Right atrium auricular region (tissue), 2 donors: ENCODE results near the gene PTPRK. TPM values are rescaled to one million over a fixed set of nuclear protein-coding genes. Genes with fewer than 3 reads are reported as not detected.

Source experiments
- DNase-seq: peaks from one replicate; pipeline ENCODE4 v3.0.0-alpha.2; 2019; ENCODE audit warnings: low spot score
- H3K27ac ChIP-seq, 2 donors: fragments of 200-600 bp; sonication (generic); 1 replicate in 1 of 2; 2 replicates in 1 of 2; pipeline ENCODE4 v1.5.1; 2016 to 2019
- H3K27me3 ChIP-seq, 2 donors: fragments of 200-600 bp; sonication (generic); one replicate each; pipeline versions ENCODE4 v1.5.1 to v1.6.0; 2017 to 2019
- H3K36me3 ChIP-seq: fragments of 200-600 bp; sonication (generic); one replicate; pipeline ENCODE4 v1.5.1; 2016
- H3K4me1 ChIP-seq, 2 donors: fragments of 200-600 bp; sonication (generic); one replicate each; pipeline versions ENCODE4 v1.5.1 to v1.6.0; 2017 to 2019
- H3K4me3 ChIP-seq, 2 donors: fragments of 200-600 bp; sonication (generic); 1 replicate in 1 of 2; 2 replicates in 1 of 2; pipeline ENCODE4 v1.5.1; 2017 to 2019; ENCODE audit warnings: mild to moderate bottlenecking in 1 of 2, moderate library complexity in 1 of 2
- H3K9me3 ChIP-seq, 2 donors: fragments of 200-600 bp; sonication (generic); one replicate each; pipeline ENCODE4 v1.5.1; 2019
- total RNA-seq, 2 donors: library from RNA; depleted of rRNA; stranded (reverse); fragments of >200 nt; gene quantifications; one replicate each; pipeline ENCODE4 v1.1.0, GENCODE V29; 2016
- TF ChIP-seq, protein P1 (sequence below), 2 donors: fragments of 200-600 bp; sonication (generic); IDR thresholded peaks; one replicate each; pipeline ENCODE4 v1.5.1; 2019; ENCODE audit warnings: antibody characterized with exemption in 2 of 2

PTPRK gene
- total RNA-seq, 2 donors from 2014 or later, result 24.5 to 36.4 TPM

DNA sequence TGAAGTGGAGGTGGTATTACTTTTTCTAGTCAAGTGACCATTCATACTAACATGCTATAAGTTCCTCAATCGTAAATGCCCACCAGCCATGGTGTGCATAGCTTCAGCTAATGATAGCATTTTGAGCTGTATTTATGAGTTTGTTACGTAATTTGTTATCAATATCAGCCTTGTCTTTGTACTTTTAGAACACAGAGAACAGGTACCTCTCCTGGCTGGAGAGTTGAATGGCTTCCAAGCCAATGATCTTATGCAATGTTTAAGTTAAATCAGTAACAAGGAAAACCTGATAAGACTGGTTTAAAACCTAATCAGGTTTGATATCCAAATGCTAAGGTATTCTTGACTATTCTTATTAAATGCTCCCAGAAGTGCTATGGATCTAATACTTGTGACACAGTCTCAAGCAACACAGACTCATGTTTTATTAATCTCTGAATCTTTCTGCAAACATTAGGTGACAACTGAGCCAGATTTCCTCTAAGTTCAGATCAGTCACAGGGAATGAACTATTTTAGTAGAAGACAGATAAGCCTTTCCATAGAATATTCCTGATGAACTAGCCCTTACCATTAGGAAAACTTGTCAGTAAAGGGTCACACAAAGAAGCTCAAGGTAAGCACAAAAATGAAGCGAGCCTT is 154.8 kb downstream of the PTPRK start:
- no peaks in the 10 kb centered on the region for H3K36me3 ChIP-seq
- DNase-seq, result no peak
- TF ChIP-seq, protein P1, sequence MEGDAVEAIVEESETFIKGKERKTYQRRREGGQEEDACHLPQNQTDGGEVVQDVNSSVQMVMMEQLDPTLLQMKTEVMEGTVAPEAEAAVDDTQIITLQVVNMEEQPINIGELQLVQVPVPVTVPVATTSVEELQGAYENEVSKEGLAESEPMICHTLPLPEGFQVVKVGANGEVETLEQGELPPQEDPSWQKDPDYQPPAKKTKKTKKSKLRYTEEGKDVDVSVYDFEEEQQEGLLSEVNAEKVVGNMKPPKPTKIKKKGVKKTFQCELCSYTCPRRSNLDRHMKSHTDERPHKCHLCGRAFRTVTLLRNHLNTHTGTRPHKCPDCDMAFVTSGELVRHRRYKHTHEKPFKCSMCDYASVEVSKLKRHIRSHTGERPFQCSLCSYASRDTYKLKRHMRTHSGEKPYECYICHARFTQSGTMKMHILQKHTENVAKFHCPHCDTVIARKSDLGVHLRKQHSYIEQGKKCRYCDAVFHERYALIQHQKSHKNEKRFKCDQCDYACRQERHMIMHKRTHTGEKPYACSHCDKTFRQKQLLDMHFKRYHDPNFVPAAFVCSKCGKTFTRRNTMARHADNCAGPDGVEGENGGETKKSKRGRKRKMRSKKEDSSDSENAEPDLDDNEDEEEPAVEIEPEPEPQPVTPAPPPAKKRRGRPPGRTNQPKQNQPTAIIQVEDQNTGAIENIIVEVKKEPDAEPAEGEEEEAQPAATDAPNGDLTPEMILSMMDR (IDR thresholded peaks at IDR 0.05), result no peak
- H3K4me1 ChIP-seq, result peaks cover 0 to 11% of the 10 kb centered on the region in 2 donors
- H3K9me3 ChIP-seq, result no peaks in the 10 kb centered on the region
- no peak overlapping the region for H3K4me3 ChIP-seq
- H3K27ac ChIP-seq, result no peak overlapping the region
- no peaks in the 10 kb centered on the region for H3K27me3 ChIP-seq

DNA sequence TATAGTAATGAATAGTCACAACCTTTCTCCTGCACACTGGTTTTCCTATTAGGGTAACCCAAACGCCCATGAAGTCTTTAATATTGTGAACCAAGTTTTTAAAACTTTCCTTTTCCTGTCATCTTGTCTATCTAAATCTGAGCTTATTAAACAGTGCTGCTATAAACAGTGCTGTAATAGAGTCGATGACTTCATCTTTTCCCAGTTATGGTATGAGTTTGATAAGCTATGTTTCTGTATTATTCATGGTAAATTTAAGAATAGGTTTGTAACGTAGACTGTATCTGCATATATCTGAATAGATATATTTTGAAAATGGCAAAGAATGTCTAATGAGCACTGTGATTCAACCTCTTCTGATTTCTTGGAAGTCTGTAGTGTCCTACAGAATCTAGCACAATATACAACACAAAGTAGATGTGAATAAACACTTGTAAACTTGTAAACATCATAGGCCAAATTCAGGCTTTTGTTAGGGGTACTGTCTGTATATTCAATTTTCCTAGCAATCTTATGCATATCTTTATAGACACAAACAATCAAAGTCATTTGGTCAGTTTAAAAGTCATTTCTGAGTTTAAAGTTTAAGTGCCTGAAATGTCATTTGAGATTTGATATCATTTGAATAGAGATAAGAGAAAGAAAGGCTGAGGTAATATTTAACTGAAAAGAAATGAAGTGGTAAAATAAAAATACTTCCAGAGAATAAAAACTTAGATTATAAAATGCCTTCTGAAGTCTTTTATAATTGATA is 155.5 kb downstream of the PTPRK start:
- no peak for DNase-seq
- TF ChIP-seq, protein P1 (IDR thresholded peaks at IDR 0.05), result no peak
- Histone ChIP-seq H3K4me1 (peaks cover 0 to 11% of the 10 kb centered on the region in 2 donors), H3K27me3 (no peaks in the 10 kb centered on the region), H3K4me3 (no peak overlapping the region), H3K9me3 (no peaks in the 10 kb centered on the region), H3K36me3 (no peaks in the 10 kb centered on the region), H3K27ac (no peak overlapping the region)

DNA sequence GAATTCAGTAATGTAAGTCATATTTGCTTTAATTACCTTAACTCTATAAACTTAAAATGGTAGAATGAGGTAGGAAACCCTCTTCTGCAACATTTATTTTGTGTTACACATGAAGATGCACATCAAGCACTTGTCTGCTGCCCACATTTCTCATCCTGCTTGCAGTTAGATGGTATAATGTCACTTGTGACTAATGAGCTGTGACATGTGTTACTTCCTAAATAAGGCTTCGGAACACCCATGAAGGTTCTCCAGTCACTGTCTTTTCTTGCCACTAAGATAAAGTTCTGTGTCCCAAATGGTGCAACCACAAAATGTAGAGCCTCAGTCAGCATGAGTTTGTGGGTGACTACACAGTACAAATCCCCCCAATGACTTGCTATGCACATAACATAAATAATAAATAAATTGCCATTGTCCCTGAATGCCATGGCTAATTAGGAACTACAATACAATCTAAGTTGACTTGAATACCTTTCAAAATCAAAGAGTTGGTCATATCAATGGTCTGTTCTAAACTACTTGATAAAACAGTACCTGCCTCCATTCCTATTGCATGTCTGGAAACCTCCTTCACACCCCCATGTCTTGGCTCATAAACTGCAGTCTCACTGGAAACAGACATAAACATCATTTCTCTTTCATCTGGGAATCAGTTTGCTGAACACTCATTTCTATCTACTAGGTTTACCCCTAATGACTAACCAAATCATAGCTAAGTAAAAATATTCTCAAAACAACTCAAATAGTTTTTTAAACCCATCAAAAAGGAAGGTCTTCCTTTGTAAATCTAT is 157.2 kb downstream of the PTPRK start:
- no peak for DNase-seq
- H3K9me3 ChIP-seq, result no peaks in the 10 kb centered on the region
- no peak overlapping the region for H3K4me3 ChIP-seq
- TF ChIP-seq, protein P1 (IDR thresholded peaks at IDR 0.05), result no peak
- H3K27ac ChIP-seq, result no peak overlapping the region
- peaks cover 0 to 15% of the 10 kb centered on the region in 2 donors for H3K4me1 ChIP-seq
- H3K36me3 ChIP-seq, result no peaks in the 10 kb centered on the region
- no peaks in the 10 kb centered on the region for H3K27me3 ChIP-seq

DNA sequence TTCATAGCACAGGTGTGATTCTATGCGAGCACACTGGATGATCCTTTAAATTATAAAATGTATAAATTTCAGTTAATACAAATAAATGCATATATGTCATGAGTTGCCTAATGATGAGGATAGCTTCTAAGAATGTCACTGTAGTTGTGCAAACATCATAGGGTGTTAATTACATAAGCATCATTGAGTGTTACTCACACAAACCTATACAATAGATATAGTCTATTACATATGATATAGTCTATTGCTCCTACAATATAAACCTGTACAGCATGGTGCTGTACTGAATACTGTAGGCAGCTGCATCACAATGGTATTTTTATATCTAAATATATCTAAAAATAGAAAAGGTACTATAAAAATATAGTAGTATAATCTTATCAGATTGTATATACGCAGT is 159.0 kb downstream of the PTPRK start:
- H3K27me3 ChIP-seq, result no peaks in the 10 kb centered on the region
- no peak for DNase-seq
- TF ChIP-seq, protein P1 (IDR thresholded peaks at IDR 0.05), result no peak
- peaks cover 0 to 27% of the 10 kb centered on the region in 2 donors for H3K4me1 ChIP-seq
- no peak overlapping the region for H3K27ac ChIP-seq
- no peaks in the 10 kb centered on the region for H3K9me3 ChIP-seq
- no peaks in the 10 kb centered on the region for H3K36me3 ChIP-seq
- H3K4me3 ChIP-seq, result no peak overlapping the region

DNA sequence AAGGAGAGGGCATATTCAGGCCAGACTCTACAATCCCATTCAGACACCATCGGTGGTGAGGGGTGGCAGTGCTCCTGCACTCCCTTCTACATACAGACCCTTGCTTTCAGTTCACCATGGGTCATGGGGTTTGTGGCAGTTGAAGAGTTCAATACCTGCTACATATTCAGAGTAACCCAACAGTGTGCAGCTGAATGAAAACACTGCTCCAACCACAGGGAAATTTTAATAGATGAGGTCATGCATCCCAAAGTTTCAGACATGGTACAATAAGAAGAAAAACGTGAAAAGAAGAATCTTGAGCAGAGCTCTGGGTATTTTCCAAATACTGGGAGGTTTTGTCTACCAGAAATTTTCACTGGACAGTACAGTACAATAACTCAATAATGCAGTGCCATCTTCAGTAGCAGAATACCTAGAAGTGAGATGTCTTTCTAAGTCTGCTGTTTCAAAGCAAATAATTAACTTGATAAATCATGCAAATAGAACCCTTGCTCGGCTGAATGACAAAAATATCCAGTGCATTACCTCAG is 162.1 kb downstream of the PTPRK start:
- Histone ChIP-seq H3K36me3 (no peaks in the 10 kb centered on the region), H3K4me3 (no peak overlapping the region), H3K4me1 (peaks cover 0 to 30% of the 10 kb centered on the region in 2 donors), H3K27me3 (no peaks in the 10 kb centered on the region), H3K27ac (peak overlapping the region in 1 of 2 donors; percentile 65), H3K9me3 (no peaks in the 10 kb centered on the region)
- no peak for DNase-seq
- TF ChIP-seq, protein P1 (IDR thresholded peaks at IDR 0.05), result no peak
